ENCODE data around the gene CCNL2.
A peak's percentile ranks its signal among the peaks of the same experiment; 100 is the strongest.
"Not testable (repeated sequence)": the region's sequence is repeated elsewhere in the genome, so short reads cannot be mapped to it uniquely, and the experiment has no call there.

Gene CCNL2

GRCh38 chr1:1431845-1432273, 32.7 kb upstream of the CCNL2 start:
- DNase-seq: no peak

DNA sequence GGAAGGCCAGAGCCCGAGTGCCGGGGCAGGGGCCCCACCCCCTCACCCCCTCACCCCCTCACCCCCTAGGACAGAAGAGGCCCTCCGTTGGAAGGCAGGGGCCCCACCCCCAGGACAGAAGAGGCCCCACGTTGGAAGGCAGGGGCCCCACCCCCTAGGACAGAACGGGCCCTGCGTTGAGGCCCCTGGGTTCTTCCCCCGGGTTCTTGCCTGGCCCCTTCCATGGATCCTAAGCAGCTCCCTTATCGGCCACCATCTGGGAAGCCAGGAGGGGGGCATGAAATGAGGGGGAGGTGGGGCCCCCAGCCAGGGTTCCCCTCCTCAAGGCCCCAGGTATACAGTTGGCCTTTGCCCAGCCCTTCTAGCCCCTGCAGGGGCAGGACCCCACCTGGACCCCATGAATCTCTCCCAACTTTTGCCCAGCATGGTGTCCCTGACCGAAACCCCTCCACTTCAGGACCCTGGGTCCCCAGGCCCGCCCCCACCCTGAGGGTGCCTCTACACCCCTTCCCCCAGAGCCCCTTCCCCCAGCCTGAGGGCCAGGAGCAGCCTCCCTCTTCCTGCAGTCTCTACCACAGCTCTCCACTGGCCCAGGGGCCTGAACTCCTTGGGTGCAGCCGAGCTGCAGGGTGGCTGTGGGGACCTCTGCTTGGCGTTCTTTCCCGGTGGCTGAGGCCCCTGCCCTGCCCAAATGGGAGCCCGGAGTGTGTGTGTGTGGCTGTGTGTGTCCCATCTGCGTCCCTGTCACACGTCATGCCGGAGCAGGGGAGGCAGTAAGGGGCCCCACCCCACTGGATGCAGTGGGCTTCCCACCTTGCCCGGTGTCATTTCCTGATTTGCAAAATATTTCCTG, 32.1 kb upstream of the CCNL2 start:
- DNase-seq: no peak

- DNase-seq: peak; percentile 62
These were observed 31.2 kb upstream of the CCNL2 start for GRCh38 chr1:1430114-1430982.

DNA sequence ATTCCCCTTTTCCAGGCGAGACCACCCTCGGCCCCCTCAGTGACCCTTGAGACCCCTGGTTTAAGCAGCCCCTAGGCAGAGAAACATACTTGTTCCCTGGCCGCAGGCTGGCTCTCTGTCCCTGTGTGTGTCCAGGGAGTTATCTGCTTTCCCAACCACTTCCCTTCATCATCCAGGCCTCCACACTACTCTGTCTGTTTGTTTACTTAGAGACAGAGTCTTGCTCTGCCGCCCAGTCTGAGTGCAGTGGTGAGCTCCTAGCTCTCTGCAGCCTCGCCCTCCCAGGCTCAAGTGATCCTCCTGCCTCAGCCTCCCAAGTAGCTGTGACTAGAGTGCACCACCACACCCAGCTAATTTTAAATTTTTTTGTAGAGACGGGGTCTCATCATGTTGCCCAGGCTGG, 30.5 kb upstream of the CCNL2 start:
- DNase-seq: no peak

DNA sequence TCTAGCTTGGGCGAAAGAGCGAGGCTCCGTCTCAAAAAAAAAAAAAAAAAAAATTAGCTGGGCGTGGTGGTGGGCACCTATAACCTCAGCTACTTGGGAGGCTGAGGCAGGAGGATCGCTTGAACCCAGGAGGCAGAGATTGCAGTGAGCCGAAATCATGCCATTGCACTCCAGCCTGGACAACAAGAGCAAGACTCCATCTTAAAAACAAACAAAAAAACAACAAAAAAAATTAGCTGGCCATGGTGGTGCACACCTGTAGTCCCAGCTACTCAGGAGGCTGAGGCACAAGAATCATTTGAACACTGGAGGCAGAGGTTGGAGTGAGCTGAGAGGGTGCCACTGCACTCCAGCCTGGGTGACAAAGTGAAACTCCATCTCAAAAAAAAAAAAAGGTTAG, 29.8 kb upstream of the CCNL2 start:
- DNase-seq: not testable (repeated sequence)

GRCh38 chr1:1428174-1428573, 29.0 kb upstream of the CCNL2 start:
- no peak for DNase-seq

GRCh38 chr1:1427820-1428148, 28.6 kb upstream of the CCNL2 start:
- DNase-seq: no peak

- DNase-seq: no peak
These were observed 28.1 kb upstream of the CCNL2 start for GRCh38 chr1:1427106-1427819.

DNA sequence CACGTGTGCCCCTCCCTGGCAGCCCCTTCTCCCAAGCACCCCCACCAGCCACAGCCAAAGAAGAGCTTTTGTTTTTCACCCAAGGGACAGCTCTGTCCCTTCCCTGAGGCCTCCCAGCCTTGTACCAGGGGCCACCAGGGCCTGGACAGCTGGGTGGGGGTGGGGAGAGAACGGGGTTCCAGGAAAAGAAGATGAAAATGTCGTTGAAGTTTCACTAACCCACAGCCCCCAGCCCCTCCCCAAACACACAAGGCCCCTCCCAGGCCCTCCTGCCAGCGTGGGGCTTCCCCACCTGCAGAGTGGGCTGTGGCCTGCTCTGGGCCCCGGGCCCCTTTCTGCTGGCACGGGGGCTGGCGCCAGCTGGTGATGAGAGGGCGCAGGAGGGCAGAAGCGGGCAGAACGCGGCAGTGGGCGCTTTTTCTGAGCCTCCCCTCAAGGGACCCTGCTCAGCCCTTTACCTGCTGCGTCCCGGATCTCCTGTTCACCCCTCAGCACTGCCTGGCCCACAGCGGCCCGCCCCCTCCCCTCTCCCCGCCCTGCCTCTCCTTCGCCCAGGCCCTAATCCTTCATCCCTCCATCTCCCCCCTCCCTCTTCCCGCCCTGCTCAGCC, 27.5 kb upstream of the CCNL2 start:
- no peak for DNase-seq

- no peak for DNase-seq
These were observed 26.8 kb upstream of the CCNL2 start for GRCh38 chr1:1425753-1426495.

GRCh38 chr1:1425426-1425752, 26.3 kb upstream of the CCNL2 start:
- no peak for DNase-seq

DNA sequence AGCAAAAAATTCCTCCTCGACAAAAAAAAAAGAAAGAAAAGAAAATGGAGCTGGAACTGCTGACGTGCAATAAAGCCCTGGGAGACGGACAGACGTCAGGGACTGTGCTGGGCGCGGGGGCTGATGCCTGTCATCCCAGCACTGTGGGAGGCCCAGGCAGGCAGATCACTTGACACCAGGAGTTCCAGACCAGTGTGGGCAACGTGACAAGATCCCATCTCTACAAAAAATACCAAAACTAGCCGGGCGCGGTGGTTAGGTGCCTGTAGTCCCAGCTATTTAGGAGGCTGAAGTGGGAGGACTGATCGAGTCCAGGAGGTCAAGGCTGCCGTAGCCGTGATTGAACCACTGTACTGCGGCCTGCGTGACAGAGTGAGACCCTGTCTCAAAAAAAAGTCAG, 25.6 kb upstream of the CCNL2 start:
- no peak for DNase-seq

GRCh38 chr1:1423245-1423597, 24.1 kb upstream of the CCNL2 start:
- no peak for DNase-seq

- no peak for DNase-seq
These were observed 23.5 kb upstream of the CCNL2 start for GRCh38 chr1:1422465-1423244.

- no peak for DNase-seq
These were observed 22.9 kb upstream of the CCNL2 start for GRCh38 chr1:1421907-1422464.

- no peak for DNase-seq
These were observed 22.2 kb upstream of the CCNL2 start, which contains the start of gene ANKRD65 for GRCh38 chr1:1421147-1421906. TSS of gene ANKRD65 (minus strand) at chr1:1421276. CDS start at chr1:1421005, 271 bp downstream.

DNA sequence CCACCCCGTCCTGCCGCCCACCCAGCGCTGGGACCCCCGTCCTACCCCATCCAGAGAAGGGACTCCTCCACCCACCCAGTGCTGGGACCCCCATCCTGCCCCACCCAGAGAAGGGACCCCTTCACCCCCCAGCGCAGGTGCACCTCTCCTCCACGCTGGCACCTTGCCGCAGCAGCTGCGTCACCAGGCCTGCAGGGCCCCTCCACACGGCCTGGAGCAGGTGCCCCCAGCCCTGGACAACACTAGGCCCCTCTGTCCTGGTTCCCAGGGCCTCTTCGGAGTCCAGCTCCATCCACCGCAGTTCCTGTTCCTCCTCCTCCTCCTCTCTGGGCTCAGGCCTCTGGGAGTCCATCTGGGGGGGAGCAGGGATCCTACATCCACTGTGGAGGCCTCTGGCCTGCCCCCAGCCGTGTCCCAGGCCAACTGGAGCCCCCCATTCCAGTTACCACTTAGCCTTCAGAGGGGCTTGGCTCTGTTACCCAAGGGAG, 21.6 kb upstream of the CCNL2 start:
- no peak for DNase-seq

DNA sequence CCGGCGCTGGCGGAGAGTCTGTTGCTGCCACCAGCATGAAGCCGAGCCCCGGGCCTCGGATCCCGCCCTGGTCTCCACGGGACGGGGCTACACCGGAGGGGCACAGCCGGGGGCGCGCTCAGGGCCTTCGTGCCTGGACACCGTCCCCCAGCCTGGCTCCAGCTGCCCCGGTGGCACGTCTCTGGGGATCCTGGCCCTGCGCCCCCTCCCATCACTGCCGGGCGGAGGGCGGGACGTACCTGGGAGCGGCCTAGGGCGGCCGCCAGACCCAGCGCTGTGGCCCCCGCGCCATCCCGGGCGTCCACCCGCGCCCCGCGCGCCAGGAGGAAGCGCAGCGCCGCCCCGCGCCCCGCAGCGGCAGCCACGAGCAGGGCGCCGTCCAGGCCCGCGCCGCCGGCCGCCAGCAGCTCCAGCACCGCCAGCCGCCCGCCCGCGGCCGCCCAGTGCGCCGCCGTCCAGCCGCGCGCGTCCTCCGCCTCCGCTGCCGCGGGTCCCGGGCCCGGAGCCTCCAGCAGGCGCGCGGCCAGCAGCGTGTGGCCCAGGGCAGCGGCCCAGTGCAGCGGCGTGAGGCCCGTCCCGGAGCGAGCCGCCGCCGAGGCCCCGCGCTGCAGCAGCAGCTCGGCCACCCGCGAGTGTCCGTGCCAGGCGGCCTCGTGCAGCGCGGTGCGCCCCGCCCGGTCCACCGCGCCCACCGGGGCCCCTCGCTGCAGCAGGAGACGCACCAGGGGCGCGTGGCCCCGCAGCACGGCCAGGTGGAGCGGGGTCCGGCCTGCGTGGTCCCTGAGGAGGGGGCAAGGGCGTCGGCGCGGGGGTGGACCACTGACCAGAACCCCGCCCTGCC, 20.9 kb upstream of the CCNL2 start:
- DNase-seq: no peak

GRCh38 chr1:1419363-1419812, 20.3 kb upstream of the CCNL2 start:
- no peak for DNase-seq
